ENCODE data around the gene LRRK1.

- TF ChIP-seq CTCF (optimal IDR thresholded peaks at IDR 0.05 in 1 of 3, IDR thresholded peaks at IDR 0.05 in 1 of 3, conservative IDR thresholded peaks at IDR 0.05 in 1 of 3; ENCODE audit: extremely low read depth in 1 of 3, insufficient read depth in 2 of 3, low read length in 3 of 3), result no peak
- no peak for TF ChIP-seq EZH2 (IDR thresholded peaks at IDR 0.05; ENCODE audit: low read length)
Measured at GRCh38 chr15:100900136-100900794, 18.9 kb upstream of the LRRK1 start.
